Measurements from ENCODE around the gene EYA3. TPM values are rescaled to one million over a fixed set of nuclear protein-coding genes. Genes with fewer than 3 reads are reported as not detected.
A peak's percentile ranks its signal among the peaks of the same experiment; 100 is the strongest.

EYA3 gene
- total RNA-seq, 1 experiment from 2014 or later = 17.1 TPM

DNA sequence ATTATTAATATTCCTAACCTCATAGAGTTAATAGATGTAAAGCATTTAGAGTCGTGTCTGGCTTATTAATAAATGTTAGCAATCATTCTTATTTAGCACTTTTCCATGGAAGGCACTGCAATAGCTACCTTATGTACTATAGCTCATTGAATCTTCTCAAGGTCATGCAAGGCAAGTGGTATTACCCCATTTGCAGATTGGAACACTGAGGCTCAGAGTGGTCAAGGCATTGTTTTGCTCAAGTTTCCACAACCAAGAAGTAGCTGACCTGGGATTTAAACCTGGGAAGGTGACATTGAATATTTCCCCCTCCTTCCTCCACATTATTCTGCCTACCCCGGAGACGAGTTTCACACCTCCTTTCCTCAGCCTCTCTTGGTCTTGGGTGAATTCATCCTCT lies 37.8 kb upstream of the EYA3 start:
- ATAC-seq (no peak), DNase-seq (no peak)
- H3K27me3 ChIP-seq (ENCODE audit: low read length) = no peaks in the 10 kb centered on the region
- TF ChIP-seq EZH2 (IDR thresholded peaks at IDR 0.05; ENCODE audit: low read length, unreplicated experiment) = no peak
- no peak for TF ChIP-seq EZH2phosphoT487 (IDR thresholded peaks at IDR 0.05; ENCODE audit: borderline replicate concordance, low read length)
- TF ChIP-seq, protein P1, sequence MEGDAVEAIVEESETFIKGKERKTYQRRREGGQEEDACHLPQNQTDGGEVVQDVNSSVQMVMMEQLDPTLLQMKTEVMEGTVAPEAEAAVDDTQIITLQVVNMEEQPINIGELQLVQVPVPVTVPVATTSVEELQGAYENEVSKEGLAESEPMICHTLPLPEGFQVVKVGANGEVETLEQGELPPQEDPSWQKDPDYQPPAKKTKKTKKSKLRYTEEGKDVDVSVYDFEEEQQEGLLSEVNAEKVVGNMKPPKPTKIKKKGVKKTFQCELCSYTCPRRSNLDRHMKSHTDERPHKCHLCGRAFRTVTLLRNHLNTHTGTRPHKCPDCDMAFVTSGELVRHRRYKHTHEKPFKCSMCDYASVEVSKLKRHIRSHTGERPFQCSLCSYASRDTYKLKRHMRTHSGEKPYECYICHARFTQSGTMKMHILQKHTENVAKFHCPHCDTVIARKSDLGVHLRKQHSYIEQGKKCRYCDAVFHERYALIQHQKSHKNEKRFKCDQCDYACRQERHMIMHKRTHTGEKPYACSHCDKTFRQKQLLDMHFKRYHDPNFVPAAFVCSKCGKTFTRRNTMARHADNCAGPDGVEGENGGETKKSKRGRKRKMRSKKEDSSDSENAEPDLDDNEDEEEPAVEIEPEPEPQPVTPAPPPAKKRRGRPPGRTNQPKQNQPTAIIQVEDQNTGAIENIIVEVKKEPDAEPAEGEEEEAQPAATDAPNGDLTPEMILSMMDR (conservative IDR thresholded peaks at IDR 0.05; ENCODE audit: low read depth, low read length) = no peak
- no peak overlapping the region for H3K4me3 ChIP-seq (ENCODE audit: low read length)
- H3F3A ChIP-seq (ENCODE audit: low read length, unreplicated experiment) = no peaks in the 10 kb centered on the region
- H3K27ac ChIP-seq (ENCODE audit: low read length) = no peak overlapping the region
- no peaks in the 10 kb centered on the region for H3K9me2 ChIP-seq (replicated peaks; ENCODE audit: low read length)
- H3K79me2 ChIP-seq (ENCODE audit: low read length) = no peaks in the 10 kb centered on the region
- no TSS peak for BruUV-seq (replicated peaks)
- POLR2A ChIA-PET (ENCODE audit: unreplicated experiment) = no interaction called here
- no peak overlapping the region for H3K9ac ChIP-seq (ENCODE audit: low read length)
- no peak overlapping the region for H2AFZ ChIP-seq (ENCODE audit: low read length)
- H3K4me1 ChIP-seq (ENCODE audit: insufficient read depth, low read length) = peaks cover 26% of the 10 kb centered on the region
- CTCF ChIA-PET = no interaction called here
- H3K9me3 ChIP-seq (ENCODE audit: low read length) = no peaks in the 10 kb centered on the region
- H4K20me1 ChIP-seq (ENCODE audit: low read length) = no peaks in the 10 kb centered on the region
- no peak overlapping the region for H3K4me2 ChIP-seq (ENCODE audit: low read length)
- intact Hi-C loops (cut with micrococcal nuclease) = no loop called here
- H3K36me3 ChIP-seq (ENCODE audit: low read depth, low read length) = no peaks in the 10 kb centered on the region

DNA sequence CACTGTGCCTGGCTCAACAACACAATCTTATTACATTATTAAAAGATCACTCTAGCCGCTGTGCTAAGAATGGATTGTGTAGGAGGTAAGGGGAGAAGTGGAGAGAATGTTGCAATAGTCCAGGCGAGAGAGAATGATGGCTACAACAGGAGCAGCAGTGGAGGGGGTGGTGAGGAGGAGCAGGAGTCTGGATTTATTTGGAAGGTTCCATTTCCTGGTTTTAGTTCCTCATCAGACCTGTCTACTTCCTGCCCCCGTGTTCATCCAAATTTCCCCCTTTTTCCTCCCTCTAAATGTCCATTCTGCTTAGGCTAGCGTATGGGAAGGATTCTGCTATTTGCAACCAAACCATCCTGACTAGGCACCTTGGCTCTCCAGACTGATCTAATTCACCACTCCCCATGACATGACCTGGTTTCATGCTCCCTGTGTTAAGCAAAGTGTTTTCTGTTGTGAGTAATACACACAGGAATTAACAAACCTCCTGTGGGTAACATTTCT lies 35.1 kb upstream of the EYA3 start:
- peak; percentile 80 for DNase-seq
- Histone ChIP-seq H3K79me2 (ENCODE audit: low read length) (no peaks in the 10 kb centered on the region), H3K27ac (ENCODE audit: low read length) (peak overlapping the region; percentile 62), H3K9me2 (replicated peaks; ENCODE audit: low read length) (no peaks in the 10 kb centered on the region), H3F3A (ENCODE audit: low read length, unreplicated experiment) (no peaks in the 10 kb centered on the region), H3K9me3 (ENCODE audit: low read length) (no peaks in the 10 kb centered on the region), H4K20me1 (ENCODE audit: low read length) (no peaks in the 10 kb centered on the region), H3K4me2 (ENCODE audit: low read length) (peak overlapping the region; percentile 8; the same call in 1 of the 2 replicates), H3K4me1 (ENCODE audit: insufficient read depth, low read length) (peaks cover 11% of the 10 kb centered on the region), H3K4me3 (ENCODE audit: low read length) (no peak overlapping the region), H3K27me3 (ENCODE audit: low read length) (no peaks in the 10 kb centered on the region), H3K36me3 (ENCODE audit: low read depth, low read length) (no peaks in the 10 kb centered on the region), H3K9ac (ENCODE audit: low read length) (0 out of 2 replicates have a peak overlapping the region, but pooled peaks have one; percentile 8), H2AFZ (ENCODE audit: low read length) (peak overlapping the region; percentile 54)
- POLR2A ChIA-PET (ENCODE audit: unreplicated experiment) = no interaction called here
- CTCF ChIA-PET = interaction anchor here (0.7 kb wide), 1 partner anchor 12 kb away, joined by 3 read pairs; no protein-coding TSS in a partner anchor
- intact Hi-C loops (cut with micrococcal nuclease) = no loop called here
- peak; percentile 94 for ATAC-seq
- TF ChIP-seq, protein P1 (conservative IDR thresholded peaks at IDR 0.05; ENCODE audit: low read depth, low read length) = no peak
- TF ChIP-seq EZH2phosphoT487 (IDR thresholded peaks at IDR 0.05; ENCODE audit: borderline replicate concordance, low read length) (no peak), EZH2 (IDR thresholded peaks at IDR 0.05; ENCODE audit: low read length, unreplicated experiment) (no peak)
- BruUV-seq (replicated peaks) = no TSS peak

DNA sequence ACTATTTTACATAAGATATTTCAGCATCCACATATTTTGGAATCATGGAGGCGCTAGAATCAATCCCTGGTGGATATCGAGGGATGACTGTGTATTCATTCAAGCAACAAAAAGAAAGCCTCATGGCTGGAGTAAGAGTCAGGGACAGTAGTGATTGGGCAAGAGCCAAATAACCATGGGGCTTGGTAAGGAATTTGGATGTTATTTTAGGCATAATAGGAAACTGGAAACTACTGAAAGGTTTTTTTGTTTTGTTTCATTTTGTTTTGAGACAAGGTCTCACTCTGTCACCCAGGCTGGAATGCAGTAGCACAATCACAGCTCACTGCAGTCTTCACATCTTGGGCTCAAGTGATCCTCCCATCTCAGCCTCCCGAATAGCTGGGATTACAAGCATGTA lies 33.8 kb upstream of the EYA3 start:
- Histone ChIP-seq H3K4me2 (ENCODE audit: low read length) (no peak overlapping the region), H3K4me3 (ENCODE audit: low read length) (no peak overlapping the region), H3K79me2 (ENCODE audit: low read length) (no peaks in the 10 kb centered on the region), H3K9ac (ENCODE audit: low read length) (no peak overlapping the region), H3K27ac (ENCODE audit: low read length) (no peak overlapping the region), H4K20me1 (ENCODE audit: low read length) (no peaks in the 10 kb centered on the region), H2AFZ (ENCODE audit: low read length) (no peak overlapping the region), H3K27me3 (ENCODE audit: low read length) (no peaks in the 10 kb centered on the region), H3K9me2 (replicated peaks; ENCODE audit: low read length) (no peaks in the 10 kb centered on the region), H3F3A (ENCODE audit: low read length, unreplicated experiment) (no peaks in the 10 kb centered on the region), H3K36me3 (ENCODE audit: low read depth, low read length) (no peaks in the 10 kb centered on the region), H3K9me3 (ENCODE audit: low read length) (no peaks in the 10 kb centered on the region), H3K4me1 (ENCODE audit: insufficient read depth, low read length) (peaks cover 11% of the 10 kb centered on the region)
- ChIA-PET POLR2A (ENCODE audit: unreplicated experiment) (no interaction called here), CTCF (no interaction called here)
- no TSS peak for BruUV-seq (replicated peaks)
- intact Hi-C loops (cut with micrococcal nuclease) = no loop called here
- TF ChIP-seq EZH2 (IDR thresholded peaks at IDR 0.05; ENCODE audit: low read length, unreplicated experiment) (no peak), EZH2phosphoT487 (IDR thresholded peaks at IDR 0.05; ENCODE audit: borderline replicate concordance, low read length) (no peak)
- TF ChIP-seq, protein P1 (conservative IDR thresholded peaks at IDR 0.05; ENCODE audit: low read depth, low read length) = no peak
- DNase-seq (no peak), ATAC-seq (no peak)

All from PC-3 (cell line).